Upper lobe of right lung (tissue), 1 donor: ENCODE data around the gene LRP10. TPM values are rescaled to one million over a fixed set of nuclear protein-coding genes. Genes with fewer than 3 reads are reported as not detected.
"Not testable (repeated sequence)": the region's sequence is repeated elsewhere in the genome, so short reads cannot be mapped to it uniquely, and the experiment has no call there.

Experiments
- ATAC-seq: fragments of 200-7000 bp; cut with Tn5 transposase; one replicate; pipeline ENCODE4 v1.9.1; 2020; ENCODE audit warnings: mild to moderate bottlenecking, moderate library complexity
- DNase-seq: peaks from one replicate; pipeline ENCODE4 v3.0.0-alpha.2; 2020
- H3K27ac ChIP-seq: fragments of 200-600 bp; one replicate; pipeline ENCODE4 v1.8.0; 2022
- H3K27me3 ChIP-seq: fragments of 200-600 bp; one replicate; pipeline ENCODE4 v1.8.0; 2022; ENCODE audit warnings: mild to moderate bottlenecking
- H3K36me3 ChIP-seq: fragments of 200-600 bp; one replicate; pipeline ENCODE4 v1.8.0; 2022
- H3K4me1 ChIP-seq: fragments of 200-600 bp; one replicate; pipeline ENCODE4 v1.8.0; 2022
- H3K4me3 ChIP-seq: fragments of 200-600 bp; one replicate; pipeline ENCODE4 v1.8.0; 2022; ENCODE audit warnings: mild to moderate bottlenecking
- H3K9me3 ChIP-seq: fragments of 200-600 bp; one replicate; pipeline ENCODE4 v1.8.0; 2022
- CTCF ChIP-seq: fragments of 200-600 bp; IDR thresholded peaks from one replicate; pipeline ENCODE4 v1.8.0; 2022; ENCODE audit warnings: antibody characterized with exemption
- intact Hi-C: fragments of 100-400 bp; cut with DNase I; formaldehyde crosslinking; loops from one replicate; pipeline ENCODE4 v1.11.0; 2022
- long read RNA-seq: library from polyadenylated mRNA; unstranded; transcript quantifications from one replicate; pipeline ENCODE4 v2.0.0, GENCODE V29; 2021
- total RNA-seq: library from RNA; stranded (reverse); fragmentation: NEBNext Ultra II Directional; extraction: Animal tissue kit (Norgen Biotek cat#: 25700); gene quantifications from one replicate; pipeline ENCODE4 v1.2.1, GENCODE V29; 2021
- donor health status: DM: no; HTN: yes; CAD: no; lungs with severe emphysema.

Gene LRP10, protein sequence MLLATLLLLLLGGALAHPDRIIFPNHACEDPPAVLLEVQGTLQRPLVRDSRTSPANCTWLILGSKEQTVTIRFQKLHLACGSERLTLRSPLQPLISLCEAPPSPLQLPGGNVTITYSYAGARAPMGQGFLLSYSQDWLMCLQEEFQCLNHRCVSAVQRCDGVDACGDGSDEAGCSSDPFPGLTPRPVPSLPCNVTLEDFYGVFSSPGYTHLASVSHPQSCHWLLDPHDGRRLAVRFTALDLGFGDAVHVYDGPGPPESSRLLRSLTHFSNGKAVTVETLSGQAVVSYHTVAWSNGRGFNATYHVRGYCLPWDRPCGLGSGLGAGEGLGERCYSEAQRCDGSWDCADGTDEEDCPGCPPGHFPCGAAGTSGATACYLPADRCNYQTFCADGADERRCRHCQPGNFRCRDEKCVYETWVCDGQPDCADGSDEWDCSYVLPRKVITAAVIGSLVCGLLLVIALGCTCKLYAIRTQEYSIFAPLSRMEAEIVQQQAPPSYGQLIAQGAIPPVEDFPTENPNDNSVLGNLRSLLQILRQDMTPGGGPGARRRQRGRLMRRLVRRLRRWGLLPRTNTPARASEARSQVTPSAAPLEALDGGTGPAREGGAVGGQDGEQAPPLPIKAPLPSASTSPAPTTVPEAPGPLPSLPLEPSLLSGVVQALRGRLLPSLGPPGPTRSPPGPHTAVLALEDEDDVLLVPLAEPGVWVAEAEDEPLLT
- total RNA-seq = 142 TPM
- long read RNA-seq, full-length matches to known transcripts = 341 of 463 reads
- long read RNA-seq, partial matches to known transcripts = 82 of 463 reads
- long read RNA-seq, other reads (novel, unspliced or antisense) = 40 of 463 reads

DNA sequence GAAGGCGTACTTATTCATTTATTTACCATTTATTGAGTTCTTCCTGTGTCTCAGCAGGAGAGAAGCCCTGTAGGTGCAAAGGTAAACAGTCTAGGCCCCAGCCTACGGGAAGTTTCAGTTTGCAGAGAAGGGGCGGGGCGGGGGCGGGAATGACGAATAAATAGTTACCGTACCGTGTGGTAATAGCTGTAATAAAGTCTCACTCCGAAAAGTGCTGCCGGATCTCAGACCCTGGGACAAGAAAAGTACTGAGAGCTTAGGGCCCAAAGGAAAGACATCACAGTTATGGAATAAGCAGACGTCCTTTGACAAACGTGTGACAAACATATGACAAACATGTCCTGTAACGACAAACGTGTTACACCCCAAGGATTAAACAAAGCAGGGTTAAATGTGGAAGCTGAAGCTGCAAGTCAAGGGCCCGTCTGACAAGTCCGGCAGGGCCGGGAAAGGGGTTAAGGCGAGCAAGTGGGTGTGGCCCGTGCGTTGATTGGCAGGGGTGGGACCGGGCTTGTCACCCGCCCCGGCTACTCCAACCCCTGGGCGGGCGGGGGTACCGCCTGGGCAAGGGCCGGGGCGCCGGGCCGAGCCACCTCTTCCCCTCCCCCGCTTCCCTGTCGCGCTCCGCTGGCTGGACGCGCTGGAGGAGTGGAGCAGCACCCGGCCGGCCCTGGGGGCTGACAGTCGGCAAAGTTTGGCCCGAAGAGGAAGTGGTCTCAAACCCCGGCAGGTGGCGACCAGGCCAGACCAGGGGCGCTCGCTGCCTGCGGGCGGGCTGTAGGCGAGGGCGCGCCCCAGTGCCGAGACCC lies at the start of gene LRP10:
Gene LRP10 (plus strand): TSS at position 517 of the 809 bp plus-strand sequence. CDS start 564 bp downstream, outside the sequence.
- no peaks in the 10 kb centered on the region for H3K27me3 ChIP-seq
- no peaks in the 10 kb centered on the region for H3K9me3 ChIP-seq
- H3K27ac ChIP-seq = peak within 1 kb of the TSS; percentile 98
- H3K4me1 ChIP-seq = peaks cover 25% of the 10 kb centered on the region
- peak within 1 kb of the TSS; percentile 94 for H3K4me3 ChIP-seq
- intact Hi-C loops = no loop called here
- ATAC-seq (peak; percentile 94), DNase-seq (peak; percentile 97)
- peaks cover 35% of the 10 kb centered on the region for H3K36me3 ChIP-seq
- TF ChIP-seq CTCF = no peak

- intact Hi-C loops = loop anchor here (5.0 kb wide), 1 partner anchor 35 kb away; no protein-coding TSS in a partner anchor
- Histone ChIP-seq H3K36me3 (no peaks in the 10 kb centered on the region), H3K4me1 (peaks cover 43% of the 10 kb centered on the region), H3K9me3 (no peaks in the 10 kb centered on the region), H3K27ac (peak overlapping the region; percentile 74), H3K4me3 (peak overlapping the region; percentile 45), H3K27me3 (no peaks in the 10 kb centered on the region)
- TF ChIP-seq CTCF = no peak
- DNase-seq = no peak
- no peak for ATAC-seq
Measured at GRCh38 chr14:22822016-22822570, 49.4 kb upstream of the LRP10 start.

- Histone ChIP-seq H3K27me3 (no peaks in the 10 kb centered on the region), H3K4me1 (peaks cover 41% of the 10 kb centered on the region), H3K27ac (peak overlapping the region; percentile 74), H3K36me3 (no peaks in the 10 kb centered on the region), H3K9me3 (no peaks in the 10 kb centered on the region), H3K4me3 (peak overlapping the region; percentile 45)
- TF ChIP-seq CTCF = peak; percentile 87
- ATAC-seq (peak; percentile 77), DNase-seq (peak; percentile 88)
- intact Hi-C loops = loop anchor here (5.0 kb wide), 1 partner anchor 35 kb away; no protein-coding TSS in a partner anchor
Measured at GRCh38 chr14:22822571-22823098, 48.9 kb upstream of the LRP10 start.

- H3K4me3 ChIP-seq = no peak overlapping the region
- DNase-seq = no peak
- intact Hi-C loops = loop anchor here (5.0 kb wide), 1 partner anchor 32 kb away; no protein-coding TSS in a partner anchor
- H3K4me1 ChIP-seq = peaks cover 19% of the 10 kb centered on the region
- no peak overlapping the region for H3K27ac ChIP-seq
- H3K27me3 ChIP-seq = no peaks in the 10 kb centered on the region
- TF ChIP-seq CTCF = no peak
- no peak for ATAC-seq
- H3K9me3 ChIP-seq = no peaks in the 10 kb centered on the region
- H3K36me3 ChIP-seq = no peaks in the 10 kb centered on the region
Measured at GRCh38 chr14:22824711-22825359, 46.7 kb upstream of the LRP10 start.

GRCh38 chr14:22829076-22829660 lies 42.4 kb upstream of the LRP10 start:
- Histone ChIP-seq H3K36me3 (peaks cover 12% of the 10 kb centered on the region), H3K4me3 (peak overlapping the region; percentile 99), H3K27ac (peak overlapping the region; percentile 93)
- H3K4me1 ChIP-seq, H3K27me3 ChIP-seq, ATAC-seq, H3K9me3 ChIP-seq, DNase-seq, intact Hi-C loops: not testable (repeated sequence)
